H9 (cell line): ENCODE measurements around the gene HSPE1. TPM values are rescaled to one million over a fixed set of nuclear protein-coding genes. Genes with fewer than 3 reads are reported as not detected.

ENCODE experiments used
- DNase-seq: peaks from one replicate; pipeline ENCODE4 v3.0.0-alpha.2; 2017
- H2AFZ ChIP-seq: one replicate; pipeline ENCODE4 v1.6.1; 2013; ENCODE audit warnings: mild to moderate bottlenecking, low read length, control low read depth, moderate library complexity
- H2AK5ac ChIP-seq: 2 replicates; pipeline ENCODE4 v1.6.1; 2013; ENCODE audit warnings: low read length, control low read depth, mixed read lengths; ENCODE audit not compliant: insufficient read length
- H2BK120ac ChIP-seq: one replicate; pipeline ENCODE4 v1.6.1; 2013; ENCODE audit warnings: low read depth, mild to moderate bottlenecking, low read length, control low read depth, inconsistent platforms; ENCODE audit not compliant: poor library complexity, severe bottlenecking
- H2BK12ac ChIP-seq: 2 replicates; pipeline ENCODE4 v1.6.1; 2013; ENCODE audit warnings: low read length, control low read depth, mixed read lengths, low read depth; ENCODE audit not compliant: insufficient read length
- H2BK15ac ChIP-seq: 2 replicates; pipeline ENCODE4 v1.6.1; 2013; ENCODE audit warnings: low read depth, low read length, control low read depth
- H2BK20ac ChIP-seq: one replicate; pipeline ENCODE4 v1.6.1; 2013; ENCODE audit warnings: low read depth, mild to moderate bottlenecking, low read length, control low read depth, inconsistent platforms; ENCODE audit not compliant: poor library complexity, severe bottlenecking
- H2BK5ac ChIP-seq: 2 replicates; pipeline ENCODE4 v1.6.1; 2013; ENCODE audit warnings: low read length, control low read depth, mixed read lengths; ENCODE audit not compliant: insufficient read length
- H3K14ac ChIP-seq: 2 replicates; pipeline ENCODE4 v1.6.1; 2013; ENCODE audit warnings: low read length, control low read depth; ENCODE audit not compliant: insufficient read depth
- H3K18ac ChIP-seq: 2 replicates; pipeline ENCODE4 v1.6.1; 2013; ENCODE audit warnings: low read depth, mild to moderate bottlenecking, mixed read lengths, low read length, control low read depth; ENCODE audit not compliant: insufficient read length
- H3K23ac ChIP-seq: 2 replicates; pipeline ENCODE4 v1.6.1; 2013; ENCODE audit warnings: low read length, control low read depth, mixed read lengths, low read depth; ENCODE audit not compliant: insufficient read length
- H3K23me2 ChIP-seq: 2 replicates; pipeline ENCODE4 v1.6.1; 2013; ENCODE audit warnings: low read depth, mild to moderate bottlenecking, mixed read lengths, low read length, control low read depth; ENCODE audit not compliant: insufficient read length, poor library complexity, severe bottlenecking
- H3K27ac ChIP-seq: 2 replicates; pipeline ENCODE4 v1.5.1; 2013; ENCODE audit warnings: low read length, control low read depth, mixed read lengths, low read depth; ENCODE audit not compliant: insufficient read length
- H3K27me3 ChIP-seq: 2 replicates; pipeline ENCODE4 v1.6.1; 2013; ENCODE audit warnings: low read length, control low read depth, inconsistent platforms; ENCODE audit not compliant: insufficient read depth
- H3K4ac ChIP-seq: 2 replicates; pipeline ENCODE4 v1.6.1; 2013; ENCODE audit warnings: low read depth, mild to moderate bottlenecking, control low read depth, inconsistent platforms, low read length, moderate library complexity
- H3K4me1 ChIP-seq: 2 replicates; pipeline ENCODE4 v1.6.1; 2013; ENCODE audit warnings: low read length, control low read depth, inconsistent platforms; ENCODE audit not compliant: insufficient read depth
- H3K4me2 ChIP-seq: 2 replicates; pipeline ENCODE4 v1.6.1; 2013; ENCODE audit warnings: low read length, control low read depth, mixed read lengths; ENCODE audit not compliant: insufficient read length, insufficient read depth
- H3K56ac ChIP-seq: 2 replicates; pipeline ENCODE4 v1.6.1; 2013; ENCODE audit warnings: low read depth, mild to moderate bottlenecking, mixed read lengths, low read length, control low read depth; ENCODE audit not compliant: insufficient read length
- H3K79me1 ChIP-seq: 2 replicates; pipeline ENCODE4 v1.6.1; 2013; ENCODE audit warnings: low read depth, mild to moderate bottlenecking, moderate library complexity, low read length, control low read depth, inconsistent platforms; ENCODE audit not compliant: insufficient read depth, poor library complexity, severe bottlenecking
- H3K79me2 ChIP-seq: 2 replicates; pipeline ENCODE4 v1.6.1; 2013; ENCODE audit warnings: low read length, control low read depth, inconsistent platforms; ENCODE audit not compliant: insufficient read depth
- H3K9ac ChIP-seq: 2 replicates; pipeline ENCODE4 v1.6.1; 2013; ENCODE audit warnings: low read length, control low read depth, mixed read lengths; ENCODE audit not compliant: insufficient read length; ENCODE audit errors: extremely low read depth
- H3K9me3 ChIP-seq: one replicate; pipeline ENCODE4 v1.6.1; 2013; ENCODE audit warnings: low read depth, low read length, inconsistent platforms; ENCODE audit not compliant: control insufficient read depth
- H3T11ph ChIP-seq: one replicate; pipeline ENCODE4 v1.6.1; 2013; ENCODE audit warnings: mild to moderate bottlenecking, low read length, control low read depth, inconsistent platforms
- H4K20me1 ChIP-seq: one replicate; pipeline ENCODE4 v1.6.1; 2013; ENCODE audit not compliant: control insufficient read depth, insufficient read length, insufficient read depth
- H4K5ac ChIP-seq: 2 replicates; pipeline ENCODE4 v1.6.1; 2013; ENCODE audit warnings: low read depth, mild to moderate bottlenecking, mixed read lengths, low read length, control low read depth; ENCODE audit not compliant: insufficient read length
- H4K8ac ChIP-seq: replicated peaks from 2 replicates; pipeline ENCODE4 v1.6.1; 2013; ENCODE audit warnings: low read length, control low read depth, mixed read lengths, low read depth; ENCODE audit not compliant: insufficient read length
- H4K91ac ChIP-seq: 2 replicates; pipeline ENCODE4 v1.6.1; 2013; ENCODE audit warnings: low read depth, mild to moderate bottlenecking, moderate library complexity, mixed read lengths, low read length, control low read depth; ENCODE audit not compliant: insufficient read length
- H3K27ac Mint-ChIP-seq, 3 experiments: 2 replicates in 2 of 3; 3 replicates in 1 of 3; pipeline ENCODE4 v1.8.0; 2020 to 2021; ENCODE audit warnings: mixed read lengths in 3 of 3, mild to moderate bottlenecking in 1 of 3, moderate library complexity in 1 of 3
- H3K27me3 Mint-ChIP-seq: 2 replicates; pipeline ENCODE4 v1.8.0; 2021; ENCODE audit warnings: low read depth, mild to moderate bottlenecking, moderate library complexity, mixed read lengths
- H3K36me3 Mint-ChIP-seq, 3 experiments: 2 replicates in 2 of 3; 3 replicates in 1 of 3; pipeline ENCODE4 v1.8.0; 2020 to 2021; ENCODE audit warnings: low read depth in 3 of 3, mixed read lengths in 3 of 3; ENCODE audit not compliant: insufficient read depth in 1 of 3
- H3K4me1 Mint-ChIP-seq, 2 experiments: 2 replicates each; pipeline ENCODE4 v1.8.0; 2020; ENCODE audit warnings: mixed read lengths in 2 of 2
- H3K4me3 Mint-ChIP-seq, 2 experiments: 2 replicates in 1 of 2; 3 replicates in 1 of 2; pipeline ENCODE4 v1.8.0; 2020 to 2021; ENCODE audit warnings: mild to moderate bottlenecking in 2 of 2, mixed read lengths in 2 of 2, moderate library complexity in 1 of 2
- H3K9me3 Mint-ChIP-seq, 2 experiments: 2 replicates in 1 of 2; 3 replicates in 1 of 2; pipeline ENCODE4 v1.8.0; 2020; ENCODE audit warnings: mild to moderate bottlenecking in 2 of 2, mixed read lengths in 2 of 2, moderate library complexity in 1 of 2
- CTCF ChIP-seq: fragments of 200-600 bp; sonication (generic); conservative IDR thresholded peaks from 3 replicates; pipeline ENCODE4 v1.8.0; 2021; ENCODE audit warnings: antibody characterized with exemption, mild to moderate bottlenecking
- WGBS: extraction: QIAGEN DNeasy Blood & Tissue Kit; methylation state at CpG from one replicate; pipeline ENCODE4 v1.1.7; 2013; ENCODE audit warnings: missing lambda C conversion rate, low lambda C conversion rate, mixed read lengths; ENCODE audit not compliant: insufficient read length; ENCODE audit errors: extremely low coverage; 5-methylcytosine and 5-hydroxymethylcytosine counted together
- long read RNA-seq: library from polyadenylated mRNA; unstranded; transcript quantifications from one replicate; pipeline ENCODE4 v2.0.0, GENCODE V29; 2020
- total RNA-seq: library from RNA; stranded (reverse); gene quantifications from 2 replicates; pipeline ENCODE4 v1.2.1, GENCODE V29; 2021

The HSPE1 gene
- total RNA-seq, result 347 and 370 TPM in 2 replicates
- long read RNA-seq, transcript HSPE1-201 (4 exons, 950 nt), result major isoform, 171 of 206 reads
- long read RNA-seq, partial matches to known transcripts, result 2 of 206 reads
- long read RNA-seq, other reads (novel, unspliced or antisense), result 25 of 206 reads

- H3K27me3 Mint-ChIP-seq, result no peaks in the 10 kb centered on the region
- Histone ChIP-seq H3K4me1 (no peaks in the 10 kb centered on the region; the same call in 1 of the 2 replicates), H3K9me3 (no peaks in the 10 kb centered on the region), H3K23ac (no peak within 1 kb of the TSS), H2BK20ac (no peak within 1 kb of the TSS), H2AFZ (no peak within 1 kb of the TSS), H4K5ac (no peak within 1 kb of the TSS), H2AK5ac (no peak within 1 kb of the TSS), H3K9ac (peak within 1 kb of the TSS; percentile 98), H3K4ac (no peak within 1 kb of the TSS; the same call in 1 of the 2 replicates), H3K79me1 (no peaks in the 10 kb centered on the region), H2BK12ac (no peak within 1 kb of the TSS), H3K4me2 (peak within 1 kb of the TSS; percentile 84), H3T11ph (no peak within 1 kb of the TSS), H3K14ac (peak within 1 kb of the TSS; percentile 62), H2BK5ac (no peak within 1 kb of the TSS), H3K79me2 (peaks cover 48% of the 10 kb centered on the region; the same call in 1 of the 2 replicates), H3K27me3 (no peaks in the 10 kb centered on the region), H3K56ac (no peak within 1 kb of the TSS), H2BK120ac (no peak within 1 kb of the TSS), H4K20me1 (no peaks in the 10 kb centered on the region), H3K23me2 (peaks cover 6% of the 10 kb centered on the region), H3K18ac (peak within 1 kb of the TSS; percentile 76), H4K91ac (no peak within 1 kb of the TSS), H4K8ac (no peak within 1 kb of the TSS), H2BK15ac (no peak within 1 kb of the TSS), H3K27ac (peak within 1 kb of the TSS; percentile 27)
- no CpG with 5 or more reads among the region's 104 CpGs for WGBS
- H3K4me1 Mint-ChIP-seq, result peaks cover 35 to 39% of the 10 kb centered on the region in 2 experiments
- peaks cover 70 to 89% (median 85%) of the 10 kb centered on the region in 3 experiments for H3K36me3 Mint-ChIP-seq
- peak; percentile 98 for DNase-seq
- TF ChIP-seq CTCF, result no peak
- H3K9me3 Mint-ChIP-seq, result no peaks in the 10 kb centered on the region; a peak in 1 of 5 replicates
- peak within 1 kb of the TSS; percentile 98 to 99 for H3K4me3 Mint-ChIP-seq
- peak within 1 kb of the TSS; percentile 98 to 99 (median 99) for H3K27ac Mint-ChIP-seq
Observed at GRCh38 chr2:197499594-197500502, at the start of gene HSPE1, which contains the start of gene HSPD1. Gene HSPE1, plus strand, starts transcription at chr2:197500379. Its CDS starts 58 bp downstream, at chr2:197500437. Gene HSPD1, minus strand, starts transcription at chr2:197499840. Its CDS starts 992 bp downstream, at chr2:197498848.
